Measurements from ENCODE around the gene LYZ.

DNA sequence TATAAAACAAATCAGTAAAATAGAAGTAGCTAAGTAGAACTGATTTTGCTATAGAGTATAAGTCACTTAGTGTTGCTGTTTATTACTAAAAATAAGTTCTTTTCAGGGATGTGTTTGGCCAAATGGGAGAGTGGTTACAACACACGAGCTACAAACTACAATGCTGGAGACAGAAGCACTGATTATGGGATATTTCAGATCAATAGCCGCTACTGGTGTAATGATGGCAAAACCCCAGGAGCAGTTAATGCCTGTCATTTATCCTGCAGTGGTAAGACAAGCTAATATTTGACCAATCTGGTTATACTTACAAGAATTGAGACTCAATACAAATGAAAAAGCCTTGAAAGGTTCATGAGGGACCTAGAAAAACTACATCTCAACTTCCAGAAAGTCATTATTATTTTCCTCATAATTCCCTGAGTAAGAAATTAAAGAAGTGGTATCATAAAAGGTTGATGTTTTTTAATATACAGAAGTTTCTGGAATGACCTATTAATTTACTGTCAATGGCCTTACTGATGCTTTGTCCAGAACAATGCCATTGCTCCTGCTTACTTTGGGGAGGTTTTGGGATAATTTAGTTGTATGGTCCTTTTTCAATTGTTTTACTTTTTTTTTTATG, 1.9 kb downstream of the LYZ start:
- no peak for TF ChIP-seq KDM1A (IDR thresholded peaks at IDR 0.05; ENCODE audit: low read depth)
- TF ChIP-seq, protein P1, sequence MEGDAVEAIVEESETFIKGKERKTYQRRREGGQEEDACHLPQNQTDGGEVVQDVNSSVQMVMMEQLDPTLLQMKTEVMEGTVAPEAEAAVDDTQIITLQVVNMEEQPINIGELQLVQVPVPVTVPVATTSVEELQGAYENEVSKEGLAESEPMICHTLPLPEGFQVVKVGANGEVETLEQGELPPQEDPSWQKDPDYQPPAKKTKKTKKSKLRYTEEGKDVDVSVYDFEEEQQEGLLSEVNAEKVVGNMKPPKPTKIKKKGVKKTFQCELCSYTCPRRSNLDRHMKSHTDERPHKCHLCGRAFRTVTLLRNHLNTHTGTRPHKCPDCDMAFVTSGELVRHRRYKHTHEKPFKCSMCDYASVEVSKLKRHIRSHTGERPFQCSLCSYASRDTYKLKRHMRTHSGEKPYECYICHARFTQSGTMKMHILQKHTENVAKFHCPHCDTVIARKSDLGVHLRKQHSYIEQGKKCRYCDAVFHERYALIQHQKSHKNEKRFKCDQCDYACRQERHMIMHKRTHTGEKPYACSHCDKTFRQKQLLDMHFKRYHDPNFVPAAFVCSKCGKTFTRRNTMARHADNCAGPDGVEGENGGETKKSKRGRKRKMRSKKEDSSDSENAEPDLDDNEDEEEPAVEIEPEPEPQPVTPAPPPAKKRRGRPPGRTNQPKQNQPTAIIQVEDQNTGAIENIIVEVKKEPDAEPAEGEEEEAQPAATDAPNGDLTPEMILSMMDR (IDR thresholded peaks at IDR 0.05) = no peak
- TF ChIP-seq ESRRA (IDR thresholded peaks at IDR 0.05; ENCODE audit: borderline replicate concordance, low read length) = no peak
- TF ChIP-seq POLR2A (IDR thresholded peaks at IDR 0.05; ENCODE audit: low read length) = no peak
- no peak for TF ChIP-seq MYC (IDR thresholded peaks at IDR 0.05; ENCODE audit: borderline replicate concordance, low read length)

Data from A549 (cell line).